Measurements from ENCODE around the gene FGF21. TPM values are rescaled to one million over a fixed set of nuclear protein-coding genes. Genes with fewer than 3 reads are reported as not detected.

Gene FGF21
- total RNA-seq, 4 donors from 2014 or later = not detected

DNA sequence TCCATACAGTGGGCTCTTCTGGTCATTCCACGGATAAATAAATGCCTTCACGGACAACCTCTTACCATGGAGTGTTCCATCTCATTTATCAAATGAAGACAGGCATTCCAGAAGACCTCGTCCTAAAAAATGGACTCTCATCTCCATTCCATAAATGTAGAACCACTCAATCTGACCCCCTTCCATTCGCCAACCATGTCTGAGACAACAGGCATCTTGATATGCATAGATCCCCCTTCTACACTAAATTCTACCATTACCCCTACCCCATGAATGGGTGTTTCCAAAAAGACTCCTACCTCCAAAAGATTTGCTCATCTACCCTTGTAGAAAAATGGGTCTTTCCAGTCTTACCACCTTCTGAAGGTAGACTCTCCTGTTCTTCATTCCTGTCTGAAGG is 23.9 kb upstream of the FGF21 start:
- Histone ChIP-seq H3K4me3 (no peak overlapping the region), H3K27ac (no peak overlapping the region), H3K9me3 (no peaks in the 10 kb centered on the region), H3K27me3 (no peaks in the 10 kb centered on the region), H3K4me1 (peaks cover 0 to 27% (median 6%) of the 10 kb centered on the region in 3 donors), H3K36me3 (no peaks in the 10 kb centered on the region)
- DNase-seq = no peak
- intact Hi-C loops (cut with DNase I) = no loop called here
- TF ChIP-seq, protein P1, sequence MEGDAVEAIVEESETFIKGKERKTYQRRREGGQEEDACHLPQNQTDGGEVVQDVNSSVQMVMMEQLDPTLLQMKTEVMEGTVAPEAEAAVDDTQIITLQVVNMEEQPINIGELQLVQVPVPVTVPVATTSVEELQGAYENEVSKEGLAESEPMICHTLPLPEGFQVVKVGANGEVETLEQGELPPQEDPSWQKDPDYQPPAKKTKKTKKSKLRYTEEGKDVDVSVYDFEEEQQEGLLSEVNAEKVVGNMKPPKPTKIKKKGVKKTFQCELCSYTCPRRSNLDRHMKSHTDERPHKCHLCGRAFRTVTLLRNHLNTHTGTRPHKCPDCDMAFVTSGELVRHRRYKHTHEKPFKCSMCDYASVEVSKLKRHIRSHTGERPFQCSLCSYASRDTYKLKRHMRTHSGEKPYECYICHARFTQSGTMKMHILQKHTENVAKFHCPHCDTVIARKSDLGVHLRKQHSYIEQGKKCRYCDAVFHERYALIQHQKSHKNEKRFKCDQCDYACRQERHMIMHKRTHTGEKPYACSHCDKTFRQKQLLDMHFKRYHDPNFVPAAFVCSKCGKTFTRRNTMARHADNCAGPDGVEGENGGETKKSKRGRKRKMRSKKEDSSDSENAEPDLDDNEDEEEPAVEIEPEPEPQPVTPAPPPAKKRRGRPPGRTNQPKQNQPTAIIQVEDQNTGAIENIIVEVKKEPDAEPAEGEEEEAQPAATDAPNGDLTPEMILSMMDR (IDR thresholded peaks at IDR 0.05) = no peak
- no peak for TF ChIP-seq POLR2A (IDR thresholded peaks at IDR 0.05)
- WGBS, 2 donors = 82 to 90% methylated on average over 4 of the region's 4 CpGs

DNA sequence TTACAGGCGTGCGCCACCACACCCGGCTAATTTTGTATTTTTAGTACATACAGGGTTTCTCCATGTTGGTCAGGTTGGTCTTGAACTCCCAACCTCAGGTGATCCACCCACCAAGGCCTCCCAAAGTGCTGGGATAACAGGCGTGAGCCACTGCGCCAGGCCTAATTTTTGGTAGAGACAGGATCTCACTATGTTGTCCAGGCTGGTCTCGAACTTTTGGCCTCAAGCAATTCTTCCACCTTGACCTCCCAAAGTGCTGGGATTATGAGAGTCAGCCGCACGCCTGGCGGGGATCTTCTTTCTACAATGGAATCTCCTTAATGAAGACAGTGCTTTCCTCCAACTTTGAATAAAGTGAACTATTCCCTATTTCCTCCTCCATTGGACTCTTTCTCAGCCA is 20.7 kb upstream of the FGF21 start:
- intact Hi-C loops (cut with DNase I) = no loop called here
- peak overlapping the region in 2 of 4 donors; percentile 34 to 42 for H3K4me3 ChIP-seq

DNA sequence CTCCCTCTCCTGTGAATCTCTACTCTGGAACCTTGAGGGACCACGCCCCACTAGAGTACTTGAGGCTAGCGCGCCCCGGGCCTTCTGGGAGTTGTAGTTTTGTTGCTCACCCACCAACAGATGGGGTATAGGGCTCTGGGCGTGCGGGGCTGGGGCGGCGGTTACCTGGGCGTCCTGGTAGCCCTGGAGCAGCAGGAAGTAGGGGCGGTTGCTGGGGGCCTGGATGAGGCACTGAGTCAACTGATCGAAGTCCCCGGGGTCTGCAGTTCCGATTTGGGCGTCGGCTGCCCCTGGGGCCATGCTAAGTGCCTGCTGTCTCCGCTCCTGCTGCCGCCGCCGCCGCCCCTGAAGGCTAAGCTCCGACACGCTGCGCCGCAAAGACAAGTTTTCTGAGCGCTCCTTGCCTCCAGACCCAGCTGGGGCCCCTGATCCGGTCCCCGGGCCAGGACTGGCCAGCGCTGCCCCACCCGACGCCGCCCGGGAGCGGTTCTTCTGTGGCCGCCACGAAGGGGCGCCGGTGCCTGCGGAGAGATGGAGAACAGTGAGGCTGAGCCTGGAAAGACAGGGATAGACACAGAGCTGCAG is 20.2 kb upstream of the FGF21 start:
- H3K36me3 ChIP-seq = no peaks in the 10 kb centered on the region
- no peaks in the 10 kb centered on the region for H3K27me3 ChIP-seq
- H3K9me3 ChIP-seq = no peaks in the 10 kb centered on the region
- intact Hi-C loops (cut with DNase I) = no loop called here
- 25 to 60% methylated on average over 2 to 4 of the region's 38 CpGs for WGBS, 2 donors
- no peak for DNase-seq
- peak overlapping the region; percentile 15 to 59 (median 38) for H3K4me3 ChIP-seq
- peak overlapping the region; percentile 19 to 35 (median 21) for H3K27ac ChIP-seq
- peaks cover 11 to 41% (median 15%) of the 10 kb centered on the region in 3 donors for H3K4me1 ChIP-seq
- TF ChIP-seq POLR2A (IDR thresholded peaks at IDR 0.05) = no peak
- TF ChIP-seq, protein P1 (IDR thresholded peaks at IDR 0.05) = no peak

More for the DNA sequence above, 20.7 kb upstream of the FGF21 start:
- no peaks in the 10 kb centered on the region for H3K27me3 ChIP-seq
- no peaks in the 10 kb centered on the region for H3K9me3 ChIP-seq
- no peaks in the 10 kb centered on the region for H3K36me3 ChIP-seq
- H3K4me1 ChIP-seq = peaks cover 7 to 36% (median 11%) of the 10 kb centered on the region in 3 donors
- TF ChIP-seq, protein P1 (IDR thresholded peaks at IDR 0.05) = no peak
- TF ChIP-seq POLR2A (IDR thresholded peaks at IDR 0.05) = no peak
- WGBS, 2 donors = 92 to 93% methylated on average over 6 to 9 of the region's 9 CpGs
- H3K27ac ChIP-seq = peak overlapping the region in 1 of 4 donors; percentile 21
- no peak for DNase-seq

DNA sequence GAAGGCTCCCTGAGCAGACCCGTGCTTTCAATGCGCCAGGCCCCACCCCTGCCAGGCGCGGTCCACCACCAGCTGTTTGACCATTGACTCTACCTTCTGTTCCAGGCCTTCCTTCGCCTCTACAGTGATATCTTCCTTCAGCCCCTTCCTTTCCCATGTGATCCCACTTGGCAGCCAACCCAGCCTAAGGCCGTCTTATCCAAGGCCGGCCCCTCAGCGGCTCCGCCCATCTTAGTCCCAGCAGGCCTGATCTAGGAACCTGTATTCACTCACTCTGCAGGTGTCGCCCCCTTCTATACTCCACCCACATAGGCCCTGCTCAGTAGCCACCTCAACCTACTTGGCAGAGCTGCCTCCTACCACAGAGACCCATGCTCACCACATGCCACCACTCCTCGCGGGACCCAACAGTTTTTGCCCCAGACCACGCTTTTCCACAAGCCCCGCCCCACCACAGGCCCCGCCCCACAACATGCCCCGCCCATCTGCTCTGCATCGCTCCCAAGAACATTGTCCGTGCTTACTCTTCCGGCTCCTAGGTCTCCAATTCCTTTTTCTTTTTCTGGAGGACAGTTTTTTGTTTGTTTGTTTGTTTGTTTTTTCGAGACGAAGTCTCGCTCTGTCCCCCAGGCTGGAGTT is 17.8 kb upstream of the FGF21 start:
- DNase-seq = no peak
- no peaks in the 10 kb centered on the region for H3K27me3 ChIP-seq
- intact Hi-C loops (cut with DNase I) = no loop called here
- 60 to 69% methylated on average over 21 to 22 of the region's 22 CpGs for WGBS, 2 donors
- no peak overlapping the region for H3K27ac ChIP-seq
- H3K4me1 ChIP-seq = peaks cover 22 to 59% (median 31%) of the 10 kb centered on the region in 3 donors
- H3K4me3 ChIP-seq = peak overlapping the region in 2 of 4 donors; percentile 69 to 78
- H3K9me3 ChIP-seq = no peaks in the 10 kb centered on the region
- TF ChIP-seq POLR2A (IDR thresholded peaks at IDR 0.05) = no peak
- TF ChIP-seq, protein P1 (IDR thresholded peaks at IDR 0.05) = no peak
- no peaks in the 10 kb centered on the region for H3K36me3 ChIP-seq

All from esophagus squamous epithelium (tissue), 5 donors.